G401.6 (cell line): ENCODE data around the gene IFT52.

Experiments used
- FAIRE-seq: peaks from 2 replicates; lab custom pipeline; 2012; peaks lifted over from hg19 to GRCh38; lab: Jason Lieb, UNC

IFT52 gene, protein sequence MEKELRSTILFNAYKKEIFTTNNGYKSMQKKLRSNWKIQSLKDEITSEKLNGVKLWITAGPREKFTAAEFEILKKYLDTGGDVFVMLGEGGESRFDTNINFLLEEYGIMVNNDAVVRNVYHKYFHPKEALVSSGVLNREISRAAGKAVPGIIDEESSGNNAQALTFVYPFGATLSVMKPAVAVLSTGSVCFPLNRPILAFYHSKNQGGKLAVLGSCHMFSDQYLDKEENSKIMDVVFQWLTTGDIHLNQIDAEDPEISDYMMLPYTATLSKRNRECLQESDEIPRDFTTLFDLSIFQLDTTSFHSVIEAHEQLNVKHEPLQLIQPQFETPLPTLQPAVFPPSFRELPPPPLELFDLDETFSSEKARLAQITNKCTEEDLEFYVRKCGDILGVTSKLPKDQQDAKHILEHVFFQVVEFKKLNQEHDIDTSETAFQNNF

DNA sequence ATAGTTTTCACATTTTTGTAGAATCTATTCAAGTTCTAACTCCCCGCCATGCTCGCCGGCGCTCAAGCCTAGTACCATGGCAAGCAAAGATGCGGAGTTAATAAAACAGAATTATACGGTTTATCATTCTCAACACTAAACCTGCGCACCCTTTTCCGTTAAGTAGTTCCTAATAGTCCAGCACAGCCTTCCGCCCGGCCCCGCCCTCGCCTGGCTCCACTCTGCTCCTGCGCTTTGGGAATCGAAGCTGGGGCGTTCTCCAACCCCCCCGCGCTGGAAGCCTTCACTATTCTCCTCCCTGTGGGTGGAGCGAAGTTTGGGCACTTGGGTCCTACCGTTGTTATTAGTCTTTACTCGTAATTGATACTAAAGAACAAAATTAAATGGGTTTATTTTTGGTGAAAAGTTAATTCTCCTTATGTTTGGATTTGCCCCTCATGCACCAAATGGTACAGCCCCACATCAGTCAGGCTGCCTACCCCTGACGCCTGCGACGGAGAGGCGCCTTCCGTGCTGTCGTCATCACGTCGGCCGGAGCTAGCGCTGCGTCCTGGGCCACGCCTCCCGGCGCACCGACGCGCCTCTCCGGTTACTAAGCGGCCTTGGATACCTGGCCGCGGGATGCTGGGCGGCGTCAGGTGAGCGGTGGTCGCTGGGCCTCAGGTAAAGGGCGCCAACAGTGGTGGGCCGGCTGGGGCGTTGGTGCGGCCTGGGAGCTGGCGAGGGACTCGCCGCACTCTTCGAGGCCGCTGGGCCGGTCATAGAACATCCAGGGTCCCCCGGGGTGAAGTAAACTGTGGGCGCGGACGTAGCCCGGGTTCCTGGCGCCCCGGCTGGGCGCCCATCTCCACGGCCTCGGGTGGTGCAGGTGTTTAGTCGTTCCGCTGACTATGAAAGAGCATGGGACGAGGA, at the start of gene IFT52:
Gene IFT52 (plus strand): TSS at position 546 of the 912 bp plus-strand sequence. CDS start 3,762 bp downstream, outside the sequence.
- peak; percentile 84 for FAIRE-seq

DNA sequence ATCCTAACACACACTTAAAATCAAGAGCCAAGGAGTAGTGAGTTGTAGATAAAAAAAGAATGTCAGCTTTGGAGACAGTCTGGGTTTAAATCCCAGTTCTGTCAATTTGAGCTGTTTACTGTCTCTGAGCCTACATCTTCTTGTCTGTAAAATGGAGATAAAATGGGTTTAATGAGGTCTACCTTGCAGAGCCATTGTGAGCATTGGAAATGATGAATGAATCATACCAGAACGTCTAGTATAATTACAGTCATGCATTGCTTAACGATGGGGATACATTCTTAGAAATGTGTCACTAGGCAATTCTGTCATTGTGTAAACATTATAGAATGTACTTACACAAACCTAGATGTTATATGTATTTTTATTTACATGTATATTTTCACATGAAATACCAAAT, 49.5 kb upstream of the IFT52 start:
- FAIRE-seq = no peak

DNA sequence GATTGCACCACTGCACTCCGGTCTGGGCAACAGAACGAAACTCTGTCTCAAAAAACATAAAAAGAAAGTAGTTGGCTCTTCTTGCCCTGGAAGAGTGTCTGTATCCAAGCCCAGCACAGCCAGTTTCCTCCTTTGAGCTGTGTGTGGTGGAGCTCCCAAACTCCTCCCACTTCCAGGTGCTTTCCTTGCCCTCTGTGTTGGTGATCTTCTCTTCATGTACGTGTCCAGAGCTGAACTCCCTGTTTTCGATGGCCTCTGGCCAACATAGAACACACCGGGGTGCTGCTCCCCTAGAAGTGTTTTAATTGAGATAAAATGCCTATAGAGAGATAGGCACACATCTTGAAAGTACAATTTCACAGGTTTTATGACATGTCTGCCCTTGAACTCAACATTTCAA, 48.6 kb upstream of the IFT52 start:
- FAIRE-seq = no peak

DNA sequence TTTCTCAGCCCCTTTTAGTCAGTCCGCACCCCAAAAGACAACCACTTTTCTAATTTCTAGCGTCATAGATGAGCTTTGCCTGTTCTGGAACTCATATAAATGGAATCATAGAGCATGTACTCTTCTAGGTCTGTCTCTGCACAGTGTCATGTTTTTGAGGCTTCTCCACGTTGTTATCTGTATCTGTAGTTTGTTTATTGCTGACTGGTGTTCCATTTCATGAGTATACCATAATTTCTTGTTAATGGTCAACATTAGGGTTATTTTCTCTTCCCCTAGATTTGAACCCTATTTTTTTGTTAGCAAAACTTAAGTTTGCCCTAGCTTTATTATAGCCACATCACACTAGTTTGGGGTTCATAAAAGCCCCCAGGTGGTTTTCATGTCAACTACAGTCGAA, 48.1 kb upstream of the IFT52 start:
- no peak for FAIRE-seq

DNA sequence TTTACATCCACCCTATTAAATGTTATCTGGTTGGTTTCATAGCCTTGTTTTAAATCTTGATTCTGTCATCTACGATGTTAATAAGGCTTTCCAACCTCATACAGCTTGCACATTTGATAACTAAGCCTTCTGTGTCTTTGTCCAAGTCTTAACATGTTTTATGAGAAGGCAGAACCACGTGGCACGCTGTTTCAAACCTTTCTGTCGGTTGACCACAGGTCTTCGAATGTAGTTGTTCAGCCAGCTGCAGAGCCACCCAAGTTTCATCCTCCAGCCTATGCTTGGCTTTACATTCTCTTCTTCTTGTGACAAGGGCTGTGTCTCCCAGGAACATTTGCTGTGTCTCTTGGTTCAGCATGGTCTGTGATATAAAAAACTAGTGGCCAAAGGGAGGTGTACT, 47.6 kb upstream of the IFT52 start:
- FAIRE-seq = no peak

DNA sequence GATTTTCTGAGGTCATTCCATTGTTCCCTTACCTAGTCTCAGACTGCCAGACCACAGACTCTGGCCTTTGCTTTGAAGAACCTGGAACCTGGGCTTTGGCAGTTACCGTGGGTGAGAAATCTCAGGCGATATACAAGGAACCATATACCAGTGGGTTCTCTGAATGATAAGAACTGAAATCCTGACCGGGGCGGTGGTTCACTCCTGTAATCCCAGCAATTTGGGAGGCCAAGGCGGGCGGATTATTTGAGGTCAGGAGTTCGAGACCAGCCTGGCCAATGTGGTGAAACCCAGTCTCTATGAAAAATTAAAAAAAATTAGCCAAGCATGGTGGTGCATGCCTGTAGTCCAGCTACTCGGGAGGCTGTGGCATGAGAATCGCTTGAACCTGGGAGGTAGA, 46.2 kb upstream of the IFT52 start:
- no peak for FAIRE-seq

DNA sequence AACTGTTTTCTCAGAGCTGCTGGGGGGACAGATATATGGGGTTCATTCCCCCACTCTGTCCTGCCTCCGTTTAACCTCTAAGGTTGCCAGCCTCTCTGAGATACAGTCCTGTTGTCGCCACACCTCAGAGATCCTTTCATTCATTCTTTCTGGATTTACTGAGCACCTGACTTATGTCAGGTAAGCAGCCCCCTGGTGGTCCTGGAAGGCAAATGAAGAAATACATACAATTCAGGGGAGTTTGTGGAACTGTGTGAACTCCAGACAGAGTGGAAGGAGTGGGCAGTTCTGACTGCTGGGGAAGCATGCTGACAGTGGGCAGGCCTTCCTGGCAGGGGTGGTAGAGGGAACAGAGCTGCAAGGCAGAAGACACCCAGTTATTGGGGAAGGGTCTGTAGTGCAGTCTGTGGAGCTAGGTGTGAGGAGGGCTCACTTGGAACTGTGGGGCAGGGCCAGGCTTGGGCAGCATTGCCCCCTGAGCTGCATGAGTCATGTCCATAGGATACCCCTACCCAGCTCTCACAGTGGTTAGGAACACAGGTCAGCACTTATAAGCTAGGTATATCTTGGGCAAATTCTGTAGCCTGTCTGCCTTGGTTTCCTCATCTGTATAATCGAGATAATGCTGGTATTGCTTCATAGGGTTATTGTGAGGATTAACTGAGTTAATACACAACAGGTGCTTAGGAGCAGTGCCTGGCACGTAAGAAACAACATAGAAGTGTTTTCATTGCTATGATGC, 44.7 kb upstream of the IFT52 start:
- FAIRE-seq = no peak

DNA sequence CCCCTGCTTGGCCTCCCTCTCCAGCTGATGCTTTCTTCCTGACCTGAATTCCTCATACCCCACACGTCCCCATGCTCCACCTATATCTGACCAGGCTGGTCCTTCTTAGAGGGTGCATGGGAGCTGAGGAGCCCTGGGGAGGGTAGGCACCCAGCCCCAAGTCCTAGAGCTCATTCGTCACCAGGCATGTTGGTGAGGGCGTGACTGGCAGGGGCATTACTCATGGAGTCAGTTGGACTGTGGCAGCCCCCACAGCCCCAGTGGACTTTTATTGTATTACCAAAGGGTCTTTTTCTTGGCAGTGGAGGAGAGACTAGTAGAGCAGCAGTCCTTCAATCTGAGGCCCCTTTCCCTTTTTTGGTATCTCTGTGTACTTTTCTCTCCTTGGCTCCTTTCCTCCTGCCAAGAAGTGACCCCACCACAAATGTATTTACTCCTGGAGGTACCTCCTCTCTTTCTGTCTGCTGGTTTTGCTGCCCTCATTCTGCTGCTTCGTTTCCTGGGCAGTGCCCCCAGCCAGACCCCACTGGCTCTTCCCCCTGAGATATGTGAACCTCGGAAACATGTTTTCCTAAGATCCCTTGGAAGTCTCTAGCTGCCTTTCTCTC, 42.4 kb upstream of the IFT52 start:
- FAIRE-seq = no peak

DNA sequence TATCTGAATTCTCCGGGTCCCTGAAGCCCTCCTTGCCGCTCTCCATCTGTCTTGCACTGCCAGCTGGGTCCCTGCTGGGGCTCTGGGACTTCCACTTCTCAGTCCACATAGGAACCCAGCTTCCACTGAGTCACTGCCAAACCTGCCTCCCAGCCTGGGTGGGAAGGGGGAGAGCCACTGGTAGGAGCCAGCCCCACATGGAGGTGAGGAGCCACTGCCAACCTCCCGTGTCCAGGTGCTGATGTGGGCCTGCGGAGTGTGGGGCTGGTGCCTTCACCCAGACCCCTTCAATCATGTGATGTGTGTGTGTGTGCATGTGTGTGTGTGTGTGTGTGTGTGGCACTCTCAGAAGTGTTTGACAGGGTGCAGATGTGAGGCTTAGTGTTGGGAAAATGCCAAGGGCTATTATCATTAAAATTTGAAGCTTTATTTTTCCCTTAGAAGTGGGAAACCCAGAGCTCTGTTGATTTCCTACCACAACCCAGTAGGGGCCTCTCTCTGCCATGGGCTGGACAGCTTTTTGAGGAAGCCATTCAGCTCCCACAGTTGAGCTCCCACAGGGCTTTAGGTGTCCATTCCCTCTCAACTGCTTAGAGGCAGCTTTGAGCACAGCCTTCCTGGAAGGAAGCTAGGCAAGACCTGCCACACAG, 41.2 kb upstream of the IFT52 start:
- FAIRE-seq = no peak

DNA sequence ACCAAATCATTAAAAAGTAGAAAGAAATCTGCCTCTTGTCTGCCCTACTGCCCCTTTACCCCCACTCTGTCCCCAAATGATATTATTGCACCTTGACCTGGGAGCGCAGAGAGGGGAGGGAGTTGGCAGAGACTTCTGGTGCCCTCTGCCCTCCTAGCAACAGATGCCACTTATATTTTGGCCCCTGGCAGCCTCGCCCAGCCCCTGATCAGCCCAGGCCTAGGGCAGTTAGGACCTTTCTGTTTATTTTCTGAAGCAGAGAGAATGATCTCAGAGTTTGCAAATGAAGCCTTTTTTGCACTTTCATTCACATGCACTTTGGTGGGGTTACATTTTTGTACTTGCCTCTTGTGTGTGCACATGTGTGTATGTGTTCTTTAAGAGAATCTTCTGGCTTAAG, 40.3 kb upstream of the IFT52 start:
- FAIRE-seq = no peak

DNA sequence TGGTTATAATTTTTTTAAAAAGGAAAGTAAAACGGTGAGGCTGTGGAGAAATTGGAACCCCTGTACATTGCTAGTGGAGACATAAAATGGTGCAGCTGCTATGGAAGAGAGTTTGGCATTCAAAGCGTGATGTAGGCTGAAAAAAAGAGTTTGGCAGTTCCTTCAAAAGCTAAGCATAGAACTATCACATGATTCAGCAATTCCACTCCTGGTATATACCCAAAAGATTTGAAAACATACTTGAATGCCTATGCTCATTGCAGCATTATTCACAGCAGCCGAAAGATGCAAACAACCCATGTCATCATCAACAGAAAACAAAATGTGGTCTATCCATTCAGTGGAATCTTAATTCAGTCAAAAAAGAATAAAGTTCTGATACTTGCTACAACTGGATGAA, 36.4 kb upstream of the IFT52 start:
- no peak for FAIRE-seq

DNA sequence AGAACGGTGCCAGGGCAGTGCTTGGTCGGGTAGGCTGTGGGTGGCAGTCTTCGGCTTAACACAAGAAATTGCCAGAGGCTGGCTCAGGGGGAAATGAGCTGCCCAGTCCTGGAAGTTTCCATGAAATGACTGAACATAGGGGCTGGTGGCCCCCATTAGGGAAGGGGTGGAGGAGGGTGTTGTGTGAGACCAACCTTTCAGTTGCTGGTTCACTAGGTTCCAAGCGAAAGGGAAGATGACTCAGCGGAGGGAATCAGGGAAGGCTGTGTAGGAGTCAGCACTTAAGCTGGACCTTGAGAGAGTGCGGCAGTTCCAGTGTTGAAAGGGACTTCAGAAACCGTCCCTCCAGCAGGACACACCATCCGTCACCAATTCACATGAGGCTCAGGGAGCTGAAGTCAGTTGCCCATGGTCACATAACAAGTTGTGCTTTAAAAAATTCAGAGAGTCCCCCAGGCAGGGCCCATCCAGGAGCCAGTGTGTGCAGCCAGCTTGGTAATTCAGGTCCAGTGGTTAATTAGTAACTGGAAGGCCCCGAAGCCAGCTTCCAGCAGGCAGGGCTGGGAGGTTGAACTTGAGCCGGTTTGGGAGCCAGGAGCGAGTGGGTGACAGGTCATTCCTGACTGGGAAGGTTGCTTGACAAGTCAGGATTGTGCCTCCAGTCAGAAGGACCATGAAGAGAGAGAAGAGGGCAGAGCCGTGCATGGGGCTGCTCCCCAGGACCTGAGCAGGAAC, 32.2 kb upstream of the IFT52 start, which contains the start of gene SGK2:
Gene SGK2 (plus strand): TSS at position 616 of the 735 bp plus-strand sequence. CDS start 7,469 bp downstream, outside the sequence.
- no peak for FAIRE-seq

DNA sequence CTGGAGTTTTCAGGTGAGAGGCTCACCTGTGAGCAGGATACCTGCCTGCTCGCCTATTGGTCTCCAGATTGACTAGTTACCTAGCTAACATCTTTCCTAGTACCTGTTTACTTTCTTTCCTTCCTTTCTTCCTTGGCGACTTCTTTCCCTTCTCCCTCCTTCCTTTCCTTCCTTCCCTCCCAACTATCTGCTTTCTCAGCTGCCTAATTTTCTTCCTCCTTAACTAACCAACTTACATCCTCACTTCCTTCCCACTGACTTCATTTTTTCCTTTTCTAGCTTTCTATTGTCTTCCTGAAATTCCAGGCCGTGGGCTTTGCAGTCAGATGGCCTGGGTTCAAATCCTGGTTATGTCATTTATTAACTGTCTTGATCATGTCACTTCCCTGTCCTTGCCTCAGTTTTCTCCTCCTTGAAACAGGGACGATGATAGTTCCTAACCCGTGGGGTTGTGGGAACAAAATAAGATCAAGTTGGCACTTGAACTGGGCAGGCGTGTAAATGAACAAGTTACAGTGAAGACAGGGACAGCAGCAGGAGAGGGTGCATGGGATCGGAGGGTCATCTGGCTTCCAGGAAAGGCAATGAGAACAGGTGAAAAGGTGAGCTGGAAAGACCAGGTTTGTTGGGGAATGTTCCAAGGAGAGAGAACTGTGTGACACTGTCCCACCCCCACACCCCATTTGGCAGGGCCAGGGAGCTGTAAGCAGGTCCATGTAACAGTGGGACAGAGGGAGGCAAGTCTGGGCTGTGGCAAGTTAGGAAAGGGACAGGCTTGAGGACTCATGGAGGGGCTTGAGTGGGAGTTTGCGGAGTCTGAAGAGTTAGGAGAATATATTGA, 31.4 kb upstream of the IFT52 start:
- no peak for FAIRE-seq

DNA sequence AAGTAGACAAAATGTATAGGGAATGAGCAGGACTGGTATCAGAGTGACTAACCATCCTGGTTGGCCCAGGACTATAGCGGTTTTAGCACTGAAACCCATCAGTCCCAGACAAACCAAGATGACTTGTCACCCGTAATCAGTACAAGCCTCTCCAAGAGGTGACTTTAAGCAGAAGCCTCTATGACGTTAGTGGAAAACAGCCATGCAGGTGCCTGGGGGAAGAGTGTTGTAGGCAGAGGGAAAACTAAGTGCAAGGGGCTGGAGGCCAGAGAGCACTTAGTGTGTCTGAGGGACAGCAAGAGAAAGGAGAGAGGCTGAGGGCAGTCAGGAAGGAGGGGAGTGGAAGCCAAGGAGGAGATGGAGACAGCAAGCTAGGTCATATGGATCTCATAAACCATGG, 29.8 kb upstream of the IFT52 start:
- no peak for FAIRE-seq

DNA sequence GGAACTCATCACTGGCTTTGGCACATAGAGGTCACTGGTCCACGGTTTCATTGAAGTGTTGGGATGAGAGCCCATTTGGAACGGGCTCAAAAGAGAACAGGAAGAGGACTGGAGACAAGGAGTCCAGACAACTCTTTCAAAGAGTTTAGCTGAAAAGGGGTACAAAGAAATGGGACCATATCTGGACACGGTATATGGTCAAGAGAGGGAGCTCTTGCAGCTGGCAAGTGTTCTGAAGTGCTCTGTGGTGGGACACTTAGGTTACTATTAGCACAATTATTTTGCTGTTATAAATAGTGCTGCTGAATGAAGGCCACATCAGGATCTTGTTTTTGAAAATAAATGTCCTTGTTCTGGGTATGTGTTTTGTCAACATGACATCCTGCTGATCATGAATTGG, 27.3 kb upstream of the IFT52 start:
- FAIRE-seq = no peak

DNA sequence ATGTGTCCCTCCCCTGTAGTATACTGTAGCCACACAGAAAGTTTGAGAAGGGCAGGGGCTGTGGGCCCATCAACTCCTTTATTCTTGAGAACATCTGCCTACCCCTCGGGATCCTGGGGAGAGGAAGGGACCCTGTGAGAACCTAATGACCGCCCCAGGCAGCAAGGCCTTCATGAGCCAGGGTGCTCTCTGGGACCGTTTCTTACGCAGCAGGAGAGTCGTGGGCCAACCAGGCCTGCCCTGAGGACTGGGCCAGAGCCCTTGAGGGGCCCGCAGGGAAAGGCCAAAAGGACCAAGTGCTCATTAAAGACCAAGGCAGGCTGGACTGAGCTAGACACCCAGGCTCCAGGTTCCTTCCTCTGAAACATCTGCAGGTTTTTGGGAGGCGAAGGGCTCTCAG, 26.7 kb upstream of the IFT52 start:
- no peak for FAIRE-seq

DNA sequence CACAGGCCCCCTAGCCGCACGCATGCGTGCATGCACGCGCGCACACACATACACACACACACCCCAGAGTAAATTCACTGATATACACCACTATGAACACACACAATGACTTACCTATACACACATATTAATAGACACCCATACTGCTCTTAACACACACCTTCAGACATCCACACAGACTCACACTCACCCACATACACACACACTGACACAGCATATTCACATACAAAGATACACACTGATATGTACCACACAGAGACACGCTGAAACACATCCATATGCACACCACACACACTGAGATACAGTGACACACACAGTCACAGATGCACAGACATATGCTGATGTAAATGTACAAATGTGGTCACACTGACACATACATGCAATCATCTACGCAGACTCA, 26.3 kb upstream of the IFT52 start:
- no peak for FAIRE-seq

DNA sequence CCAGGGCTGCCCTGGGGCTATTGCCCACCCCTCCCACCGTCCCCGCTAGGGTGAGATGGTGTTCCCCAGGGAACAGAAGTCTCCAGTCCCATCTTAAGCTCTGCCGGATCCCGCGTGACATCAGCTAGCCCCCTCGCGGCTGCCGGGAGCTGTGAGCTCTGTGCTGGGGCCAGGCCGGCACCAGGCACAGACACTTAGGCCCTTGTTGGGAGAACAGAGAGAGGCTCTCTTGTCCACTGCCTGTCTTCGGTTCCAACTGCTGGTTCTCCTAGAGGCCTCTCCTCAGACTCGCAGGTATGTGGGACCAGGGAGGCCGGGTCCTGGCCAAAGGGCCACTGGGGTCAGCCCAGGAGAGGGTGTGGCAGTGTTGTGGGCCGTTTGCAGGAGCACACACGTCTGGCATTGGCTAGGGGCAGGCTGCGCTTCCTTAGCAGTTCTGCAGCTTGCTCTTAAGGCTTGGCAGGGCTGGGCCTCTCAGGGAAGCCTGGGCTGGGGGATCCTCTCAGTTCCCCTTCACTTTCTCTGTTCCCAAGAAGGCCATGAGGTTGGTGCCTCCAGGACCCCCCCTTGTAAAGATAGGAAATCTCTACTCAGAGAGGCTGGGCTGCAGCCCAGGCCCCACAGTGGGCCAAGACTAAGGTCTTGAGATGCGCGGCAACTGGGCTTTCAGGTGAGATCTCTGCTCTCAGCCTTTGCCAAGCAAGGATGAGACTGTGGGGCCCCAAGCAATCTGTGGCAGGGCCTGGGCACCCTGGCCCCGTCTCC, 25.6 kb upstream of the IFT52 start:
- FAIRE-seq = no peak

DNA sequence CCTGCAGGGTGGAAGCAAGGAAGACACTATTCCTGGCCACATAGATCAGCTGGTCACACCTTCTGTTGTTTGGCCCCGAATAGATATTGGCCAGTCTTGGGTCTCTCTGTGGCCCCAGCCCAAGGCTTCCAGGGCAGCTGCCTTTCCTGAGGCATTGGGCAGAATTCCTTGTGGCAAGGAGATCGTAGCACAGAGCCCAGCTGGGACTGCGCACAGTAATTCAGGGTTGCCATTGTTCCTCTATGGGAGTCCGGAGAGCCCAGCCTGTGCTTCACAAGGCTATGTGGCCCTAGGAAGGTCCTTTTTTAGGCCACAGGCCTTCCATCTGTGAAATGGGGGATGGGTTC, 25.0 kb upstream of the IFT52 start:
- FAIRE-seq = no peak
